ENCODE results near the gene PPFIA4. TPM values are rescaled to one million over a fixed set of nuclear protein-coding genes. Genes with fewer than 3 reads are reported as not detected.

Gene PPFIA4
- total and polyA plus RNA-seq, 9 of the 15 experiments (the other 6 are each of a cell fraction or from before 2014, with no cell fraction given): 0.07 to 12.0 (median 0.70) TPM

- CTCF ChIA-PET (ENCODE audit: low intra/inter-chr PET ratio): no interaction called here
- TF ChIP-seq ZC3H4 (CRISPR knock-in tag; IDR thresholded peaks at IDR 0.05; ENCODE audit: borderline replicate concordance): no peak
- no peak for TF ChIP-seq GATA2 (CRISPR knock-in tag; IDR thresholded peaks at IDR 0.05)
- TF ChIP-seq NCOA1 (IDR thresholded peaks at IDR 0.05; ENCODE audit: low read depth): no peak
- no peak for TF ChIP-seq CBX8 (IDR thresholded peaks at IDR 0.05; ENCODE audit: borderline replicate concordance, extremely low read depth, low read depth, low read length, poor library complexity, severe bottlenecking)
- no peak for TF ChIP-seq E2F3 (CRISPR knock-in tag; IDR thresholded peaks at IDR 0.05)
- TF ChIP-seq NFYB (IDR thresholded peaks at IDR 0.05; ENCODE audit: extremely low read depth, insufficient read length): no peak
- TF ChIP-seq SMAD3 (CRISPR knock-in tag; conservative IDR thresholded peaks at IDR 0.05): no peak
- TF ChIP-seq PKNOX1 (IDR thresholded peaks at IDR 0.05): no peak
- no peak for TF ChIP-seq AFF4 (CRISPR knock-in tag; IDR thresholded peaks at IDR 0.05)
- TF ChIP-seq ZNF384 (IDR thresholded peaks at IDR 0.05; ENCODE audit: low read depth, low read length): no peak
- no peak for TF ChIP-seq ADNP (tag; IDR thresholded peaks at IDR 0.05)
- no peak for TF ChIP-seq ZNF583 (CRISPR knock-in tag; IDR thresholded peaks at IDR 0.05)
- no peak for TF ChIP-seq RBM14 (IDR thresholded peaks at IDR 0.05; ENCODE audit: borderline replicate concordance, insufficient read depth, low read depth, low read length)
- no peak for TF ChIP-seq ZNF449 (CRISPR knock-in tag; IDR thresholded peaks at IDR 0.05)
- no peak for TF ChIP-seq HCFC1 (IDR thresholded peaks at IDR 0.05; ENCODE audit: low read depth, low read length)
- TF ChIP-seq SRSF3 (IDR thresholded peaks at IDR 0.05; ENCODE audit: insufficient read depth, low read length): no peak
- no peak for TF ChIP-seq PHB2 (IDR thresholded peaks at IDR 0.05; ENCODE audit: low read depth)
- TF ChIP-seq KDM4B (IDR thresholded peaks at IDR 0.05; ENCODE audit: borderline replicate concordance in 2 of 2, low read depth in 1 of 2): no peak
These were observed 87.9 kb downstream of the PPFIA4 start for GRCh38 chr1:203114202-203114601.

More at GRCh38 chr1:203114202-203114601, 87.9 kb downstream of the PPFIA4 start:
- in situ Hi-C loops (cut with MboI) (no loop called here), intact Hi-C loops (cut with micrococcal nuclease) (no loop called here)
- Histone ChIP-seq H3K27ac (ENCODE audit: extremely low read depth, low read depth, low read length) (no peak overlapping the region), H2AFZ (ENCODE audit: low read depth, low read length) (no peak overlapping the region), H3K9ac (ENCODE audit: insufficient read depth in 1 of 2, low read depth in 2 of 2, low read length in 2 of 2) (no peak overlapping the region), H4K20me1 (replicated peaks; ENCODE audit: control insufficient read depth, insufficient read depth, low read length) (no peaks in the 10 kb centered on the region; the same call in 1 of the 2 replicates), H3K27me3 (ENCODE audit: control insufficient read depth in 2 of 2, insufficient read depth in 2 of 2, low read length in 2 of 2) (peaks cover 15 to 36% of the 10 kb centered on the region in 2 experiments; a peak in 4 of 5 replicates), H3K79me2 (ENCODE audit: control insufficient read depth, insufficient read depth, low read length) (no peaks in the 10 kb centered on the region), H3K4me3 (no peak overlapping the region), H3K9me3 (replicated peaks; ENCODE audit: control insufficient read depth, insufficient read depth, low read depth, low read length) (no peaks in the 10 kb centered on the region), H3K36me3 (ENCODE audit: control insufficient read depth, insufficient read depth, low read length) (no peaks in the 10 kb centered on the region), H3K4me1 (replicated peaks in 1 of 2; ENCODE audit: control insufficient read depth in 2 of 2, insufficient read depth in 2 of 2, low read length in 2 of 2) (peaks cover 0 to 5% of the 10 kb centered on the region in 2 experiments; a peak in 1 of 5 replicates), H3K4me2 (ENCODE audit: insufficient read depth, low read length) (no peak overlapping the region), H3K9me1 (ENCODE audit: control insufficient read depth, insufficient read depth, low read length) (peaks cover 3% of the 10 kb centered on the region)
- DNase-seq (ENCODE audit: extremely low read depth in 1 of 4, low spot score in 3 of 4): no peak
- BruUV-seq (replicated peaks): no TSS peak
- POLR2A ChIA-PET: no interaction called here
- ATAC-seq: no peak
- 0% methylated on average over 7 of the region's 7 CpGs for WGBS (ENCODE audit: insufficient coverage, low coverage, missing lambda C conversion rate)
- FAIRE-seq: no peak
